GM08714 (cell line): ENCODE data around the gene PTPA.
A peak's percentile ranks its signal among the peaks of the same experiment; 100 is the strongest.
"Not testable (repeated sequence)": the region's sequence is repeated elsewhere in the genome, so short reads cannot be mapped to it uniquely, and the experiment has no call there.

Source experiments
- H3K4me3 ChIP-seq: fragments of 200-500 bp; sonication (Bioruptor generic); 2 replicates; pipeline ENCODE4 v1.5.1; 2014; ENCODE audit warnings: mild to moderate bottlenecking, low read length, inconsistent platforms
- ZNF274 ChIP-seq: IDR thresholded peaks from 2 replicates; pipeline ENCODE4 v1.6.1; 2012; ENCODE audit warnings: mild to moderate bottlenecking, low read depth, low read length

Gene PTPA

GRCh38 chr9:129162497-129163197 lies 51.4 kb downstream of the PTPA start:
- H3K4me3 ChIP-seq, result no peak overlapping the region
- no peak for TF ChIP-seq ZNF274

GRCh38 chr9:129163198-129163670 lies 52.0 kb downstream of the PTPA start:
- not testable (repeated sequence) for H3K4me3 ChIP-seq

GRCh38 chr9:129163753-129164152 lies 52.5 kb downstream of the PTPA start:
- TF ChIP-seq ZNF274, result no peak
- H3K4me3 ChIP-seq, result no peak overlapping the region

- TF ChIP-seq ZNF274, result no peak
- H3K4me3 ChIP-seq, result no peak overlapping the region
These were observed 53.2 kb downstream of the PTPA start for GRCh38 chr9:129164246-129164930.

- no peak overlapping the region for H3K4me3 ChIP-seq
- TF ChIP-seq ZNF274, result no peak
These were observed 54.0 kb downstream of the PTPA start for GRCh38 chr9:129165198-129165597.

GRCh38 chr9:129166623-129167557 lies 55.7 kb downstream of the PTPA start:
- TF ChIP-seq ZNF274, result no peak
- H3K4me3 ChIP-seq, result no peak overlapping the region

- no peak for TF ChIP-seq ZNF274
- H3K4me3 ChIP-seq, result no peak overlapping the region
These were observed 59.0 kb downstream of the PTPA start for GRCh38 chr9:129170229-129170628.

GRCh38 chr9:129171993-129172751 lies 61.0 kb downstream of the PTPA start:
- no peak overlapping the region for H3K4me3 ChIP-seq
- TF ChIP-seq ZNF274, result no peak

GRCh38 chr9:129172816-129173215 lies 61.6 kb downstream of the PTPA start:
- TF ChIP-seq ZNF274, result no peak
- no peak overlapping the region for H3K4me3 ChIP-seq

GRCh38 chr9:129173296-129174101 lies 62.3 kb downstream of the PTPA start:
- no peak for TF ChIP-seq ZNF274
- H3K4me3 ChIP-seq, result no peak overlapping the region; the same call in 1 of the 2 replicates

- peak overlapping the region; percentile 63 for H3K4me3 ChIP-seq
- TF ChIP-seq ZNF274, result no peak
These were observed 63.0 kb downstream of the PTPA start for GRCh38 chr9:129174102-129174723.

- peak overlapping the region; percentile 63; the same call in 1 of the 2 replicates for H3K4me3 ChIP-seq
- no peak for TF ChIP-seq ZNF274
These were observed 63.7 kb downstream of the PTPA start for GRCh38 chr9:129174724-129175514.
